ENCODE measurements around the gene PCBP3.

- TF ChIP-seq CTCF (IDR thresholded peaks at IDR 0.05) (no peak), POLR2A (IDR thresholded peaks at IDR 0.05) (no peak)
These were observed 224.2 kb downstream of the PCBP3 start for GRCh38 chr21:45867671-45868081.
